Transverse colon (tissue), 4 donors: Measurements from ENCODE around the gene CNKSR2. TPM values are rescaled to one million over a fixed set of nuclear protein-coding genes. Genes with fewer than 3 reads are reported as not detected.
"Not testable (repeated sequence)": the region's sequence is repeated elsewhere in the genome, so short reads cannot be mapped to it uniquely, and the experiment has no call there.

ENCODE experiments used
- DNase-seq: peaks from one replicate; pipeline ENCODE4 v3.0.0-alpha.2; 2019
- H3K27ac ChIP-seq, 4 donors: fragments of 200-600 bp; sonication (generic); 2 replicates each; pipeline ENCODE4 v1.5.1; 2016 to 2018; ENCODE audit warnings: inconsistent platforms in 4 of 4
- H3K27me3 ChIP-seq: fragments of 200-600 bp; sonication (generic); 2 replicates; pipeline ENCODE4 v1.5.1; 2017; ENCODE audit warnings: inconsistent platforms
- H3K36me3 ChIP-seq, 4 donors: fragments of 200-600 bp; sonication (generic); 2 replicates each; pipeline ENCODE4 v1.5.1; 2017 to 2019; ENCODE audit warnings: inconsistent platforms in 4 of 4
- H3K4me1 ChIP-seq, 4 donors: fragments of 200-600 bp; sonication (generic); 2 replicates each; pipeline ENCODE4 v1.5.1; 2017 to 2020; ENCODE audit warnings: inconsistent platforms in 4 of 4
- H3K4me3 ChIP-seq, 4 donors: fragments of 200-600 bp; sonication (generic); 1 replicate in 1 of 4; 2 replicates in 3 of 4; pipeline versions ENCODE4 v1.5.1 to v1.6.1; 2017 to 2019; ENCODE audit warnings: inconsistent platforms in 4 of 4
- H3K9me3 ChIP-seq, 2 donors: fragments of 200-600 bp; sonication (generic); 2 replicates each; pipeline ENCODE4 v1.5.1; 2017 to 2019; ENCODE audit warnings: inconsistent platforms in 2 of 2
- CTCF ChIP-seq, 5 experiments: fragments of 200-600 bp in 3 of 5; fragments of 450-650 bp in 2 of 5; sonication (generic) in 3 of 5; IDR thresholded peaks; 1 replicate in 2 of 5; 2 replicates in 3 of 5; pipeline ENCODE4 v1.5.1; 2016 to 2017; ENCODE audit warnings: antibody characterized with exemption in 5 of 5, inconsistent platforms in 3 of 5, mild to moderate bottlenecking in 2 of 5, moderate library complexity in 1 of 5
- EP300 ChIP-seq: sonication (generic); formaldehyde crosslinking; IDR thresholded peaks from one replicate; pipeline ENCODE4 v1.6.1; 2017; ENCODE audit warnings: antibody characterized with exemption, low read depth
- POLR2A ChIP-seq: fragments of 450-650 bp; IDR thresholded peaks from one replicate; pipeline ENCODE4 v1.6.1; 2016; ENCODE audit warnings: antibody characterized with exemption, mild to moderate bottlenecking, moderate library complexity
- POLR2AphosphoS5 ChIP-seq, 3 donors: sonication (generic); formaldehyde crosslinking; IDR thresholded peaks; one replicate each; pipeline ENCODE4 v1.6.1; 2016; ENCODE audit warnings: antibody characterized with exemption in 3 of 3
- WGBS, 2 donors: methylation state at CpG; one replicate each; pipeline ENCODE4 v1.1.5; 2018; ENCODE audit warnings: low coverage in 1 of 2; 5-methylcytosine and 5-hydroxymethylcytosine counted together
- in situ Hi-C, 4 donors: fragments of 200-750 bp; cut with MboI; loops; one replicate each; pipeline versions ENCODE4 v1.15.0 to v1.15.1; 2017; ENCODE audit warnings: low sequenced_read_pairs in 3 of 4, low pct_ligation_motif_present in 1 of 4, low pct_unique_long_range_greater_than_20kb in 1 of 4
- intact Hi-C: fragments of 100-400 bp; cut with DNase I; formaldehyde crosslinking; loops from one replicate; pipeline ENCODE4 v1.15.1; 2023; ENCODE audit warnings: low total_unique reads
- total RNA-seq, 4 donors: library from RNA; depleted of rRNA; stranded (reverse); fragments of >200 nt; gene quantifications; one replicate each; pipeline ENCODE4 v1.1.0, GENCODE V29; 2016

CNKSR2 gene
- total RNA-seq, 4 donors from 2014 or later: 0.55 to 15.0 (median 2.7) TPM; not detected in 1

DNA sequence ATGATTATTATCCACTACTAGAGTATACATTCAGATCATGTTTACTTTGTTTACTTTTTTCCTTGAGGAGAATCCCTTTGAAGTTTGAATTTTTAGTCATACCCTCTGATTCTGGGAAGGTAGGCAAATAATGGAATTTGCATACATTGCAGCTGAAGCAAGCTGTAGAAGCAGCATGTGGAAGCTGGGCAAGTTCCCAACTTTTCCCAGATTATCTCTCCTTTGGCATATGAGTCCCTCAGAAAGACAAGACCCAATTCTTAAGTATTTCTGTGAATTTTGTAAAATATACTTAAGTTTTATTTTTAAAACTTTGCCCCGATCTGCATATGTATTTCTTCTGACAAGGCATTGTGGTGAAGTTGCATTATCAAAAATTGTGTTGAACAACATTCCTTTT lies 94.9 kb downstream of the CNKSR2 start:
- H3K27me3 ChIP-seq: no peaks in the 10 kb centered on the region
- no peaks in the 10 kb centered on the region for H3K4me1 ChIP-seq
- H3K9me3 ChIP-seq: no peaks in the 10 kb centered on the region
- no peaks in the 10 kb centered on the region for H3K36me3 ChIP-seq
- H3K4me3 ChIP-seq: no peak overlapping the region
- TF ChIP-seq POLR2A: no peak
- TF ChIP-seq CTCF (IDR thresholded peaks at IDR 0.05): no peak
- no peak for TF ChIP-seq EP300
- TF ChIP-seq POLR2AphosphoS5 (IDR thresholded peaks at IDR 0.05): no peak
- H3K27ac ChIP-seq: no peak overlapping the region
- no peak for DNase-seq
- in situ Hi-C loops: no loop called here
- intact Hi-C loops: no loop called here
- 77% methylated on average over 1 of the region's 1 CpG; no CpG with 5 or more reads in 1 of the 2 donors for WGBS, 2 donors

DNA sequence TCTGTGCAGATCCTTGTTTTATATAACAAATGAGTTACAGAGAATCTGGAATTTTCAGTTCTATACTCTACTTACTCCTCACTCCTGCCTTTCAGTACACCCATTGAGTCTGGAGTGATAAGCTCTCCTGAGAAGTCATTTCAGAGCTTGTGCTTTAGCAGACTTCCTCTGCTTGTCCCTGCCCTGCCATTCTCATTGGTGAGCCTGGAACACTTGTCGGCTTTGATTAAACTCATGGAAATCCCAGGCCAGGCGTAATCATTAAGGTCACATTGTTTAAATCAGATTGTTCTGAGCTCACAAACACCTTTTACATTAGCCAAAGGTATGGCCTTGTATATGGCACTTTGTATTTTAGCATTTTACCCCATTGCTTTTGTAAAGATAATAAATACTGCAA lies 102.7 kb downstream of the CNKSR2 start:
- no peaks in the 10 kb centered on the region for H3K9me3 ChIP-seq
- 80% methylated on average over 2 of the region's 2 CpGs; no CpG with 5 or more reads in 1 of the 2 donors for WGBS, 2 donors
- H3K27me3 ChIP-seq: no peaks in the 10 kb centered on the region
- no peaks in the 10 kb centered on the region for H3K36me3 ChIP-seq
- in situ Hi-C loops (loop anchor here in 2 of 4 donors (25.0 kb wide), 1 partner anchor 940 kb away; no protein-coding TSS in a partner anchor), intact Hi-C loops (no loop called here)
- H3K27ac ChIP-seq: no peak overlapping the region
- no peaks in the 10 kb centered on the region for H3K4me1 ChIP-seq
- no peak overlapping the region for H3K4me3 ChIP-seq
- DNase-seq: no peak
- TF ChIP-seq POLR2A (no peak), CTCF (IDR thresholded peaks at IDR 0.05) (no peak), POLR2AphosphoS5 (IDR thresholded peaks at IDR 0.05) (no peak), EP300 (no peak)

GRCh38 chrX:21479695-21480270 lies 105.6 kb downstream of the CNKSR2 start:
- no peak for DNase-seq
- no peaks in the 10 kb centered on the region for H3K9me3 ChIP-seq
- intact Hi-C loops (no loop called here), in situ Hi-C loops (loop anchor here in 2 of 4 donors (25.0 kb wide), 1 partner anchor 942 kb away; no protein-coding TSS in a partner anchor)
- no peaks in the 10 kb centered on the region for H3K4me1 ChIP-seq
- H3K27me3 ChIP-seq: no peaks in the 10 kb centered on the region
- no peak overlapping the region for H3K4me3 ChIP-seq
- TF ChIP-seq EP300 (no peak), CTCF (IDR thresholded peaks at IDR 0.05) (peak in 4 of 5 experiments; percentile 23 to 45 (median 36))
- WGBS, 2 donors: 23% methylated on average over 2 of the region's 2 CpGs; no CpG with 5 or more reads in 1 of the 2 donors
- H3K36me3 ChIP-seq: no peaks in the 10 kb centered on the region
- H3K27ac ChIP-seq: no peak overlapping the region

GRCh38 chrX:21481761-21482160 lies 107.5 kb downstream of the CNKSR2 start:
- TF ChIP-seq CTCF (IDR thresholded peaks at IDR 0.05) (no peak), EP300 (no peak)
- Histone ChIP-seq H3K4me1 (no peaks in the 10 kb centered on the region), H3K27me3 (no peaks in the 10 kb centered on the region), H3K27ac (no peak overlapping the region), H3K36me3 (no peaks in the 10 kb centered on the region), H3K4me3 (no peak overlapping the region), H3K9me3 (no peaks in the 10 kb centered on the region)
- intact Hi-C loops (no loop called here), in situ Hi-C loops (loop anchor here in 2 of 4 donors (25.0 kb wide), 1 partner anchor 944 kb away; no protein-coding TSS in a partner anchor)
- 66% methylated on average over 2 of the region's 2 CpGs; no CpG with 5 or more reads in 1 of the 2 donors for WGBS, 2 donors
- no peak for DNase-seq

- 70% methylated on average over 7 of the region's 7 CpGs; no CpG with 5 or more reads in 1 of the 2 donors for WGBS, 2 donors
Observed at GRCh38 chrX:21484051-21484450, 109.8 kb downstream of the CNKSR2 start.

More at GRCh38 chrX:21484051-21484450, 109.8 kb downstream of the CNKSR2 start:
- intact Hi-C loops, H3K36me3 ChIP-seq, H3K9me3 ChIP-seq, H3K27ac ChIP-seq, H3K27me3 ChIP-seq, DNase-seq, H3K4me3 ChIP-seq, H3K4me1 ChIP-seq: not testable (repeated sequence)
- in situ Hi-C loops: loop anchor here in 2 of 4 donors (25.0 kb wide), 1 partner anchor 947 kb away; no protein-coding TSS in a partner anchor
